NCI-H1092 treated with DMSO at 0.1 percent for 48 hours (cell line): Measurements from ENCODE around the gene AIFM1.

Experiments
- DNase-seq: peaks from one replicate; lab custom pipeline; 2025; lab: John Stamatoyannopoulos, UW

The AIFM1 gene

DNA sequence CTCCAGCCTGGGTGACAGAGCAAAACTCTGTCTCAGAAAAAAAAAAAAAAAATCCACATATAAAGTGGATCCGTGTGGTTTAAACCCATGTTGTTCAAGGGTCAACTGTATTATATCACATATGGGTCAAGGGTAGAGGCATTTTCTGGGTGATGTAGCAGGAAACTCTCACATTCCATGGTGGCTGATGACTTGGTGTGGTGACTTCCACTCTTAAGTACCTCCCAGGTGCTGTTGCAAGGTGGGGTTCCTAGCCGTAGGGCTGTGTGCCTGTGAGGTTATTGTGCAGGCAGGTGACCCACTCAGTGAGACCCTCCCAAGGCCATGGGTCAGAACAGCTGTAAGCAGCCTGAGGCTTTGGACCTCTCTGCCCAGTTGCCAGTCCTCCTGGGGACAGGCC is 72.4 kb downstream of the AIFM1 start:
- no peak for DNase-seq

GRCh38 chrX:130091980-130092522 is 73.6 kb downstream of the AIFM1 start:
- DNase-seq = no peak

DNA sequence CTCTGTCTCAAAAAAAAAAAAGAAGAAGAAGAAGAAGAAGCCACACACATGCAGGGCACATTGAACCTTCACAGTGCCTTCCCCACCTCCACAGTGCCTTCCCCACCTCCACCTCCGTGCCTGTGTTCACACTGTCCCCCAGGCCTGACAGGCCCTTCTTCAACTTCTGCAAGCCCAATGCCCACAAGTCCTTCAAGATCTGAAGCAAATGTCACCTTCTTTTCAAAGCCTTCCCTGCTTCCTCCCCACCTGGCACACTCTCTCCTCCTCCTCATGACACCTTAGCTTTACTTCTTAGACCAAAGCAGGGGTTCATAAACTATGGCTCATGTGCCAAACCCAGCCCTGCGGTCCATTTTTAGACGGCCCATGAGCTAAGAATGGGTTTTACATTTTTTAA is 75.3 kb downstream of the AIFM1 start:
- no peak for DNase-seq

- DNase-seq = no peak
These were observed 79.0 kb downstream of the AIFM1 start for GRCh38 chrX:130086447-130087206.

- no peak for DNase-seq
These were observed 79.8 kb downstream of the AIFM1 start for GRCh38 chrX:130085551-130086446.

DNA sequence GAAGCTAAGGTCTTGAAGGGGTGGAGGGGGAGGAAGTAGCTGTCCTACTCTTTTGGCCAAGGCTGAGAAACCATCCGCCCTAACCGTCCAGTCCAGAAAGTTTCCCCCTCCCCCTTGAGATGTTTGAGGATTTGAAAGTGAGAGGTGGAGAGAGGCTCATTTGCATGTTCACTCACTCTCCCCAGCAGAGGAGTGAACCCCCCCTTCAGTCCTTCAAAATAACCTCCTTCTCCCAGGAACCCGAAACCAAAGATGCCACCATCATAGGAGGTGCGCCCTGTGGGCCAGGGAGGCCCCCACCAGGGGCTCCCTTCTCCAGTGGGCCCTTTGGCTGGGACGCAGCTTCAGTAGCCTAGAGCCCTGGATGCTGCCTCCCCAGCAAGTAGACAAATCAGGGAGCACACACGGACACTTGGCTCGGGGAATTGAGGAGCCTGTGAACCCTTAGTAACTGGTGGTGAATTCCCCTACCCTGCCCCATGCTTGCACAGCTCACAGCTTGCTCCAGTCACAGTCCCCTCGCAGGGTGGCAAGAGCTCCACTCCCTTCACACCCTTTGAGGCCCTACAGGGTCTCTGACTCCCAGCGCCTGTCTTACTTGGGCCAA is 80.9 kb downstream of the AIFM1 start:
- no peak for DNase-seq

- no peak for DNase-seq
These were observed 81.8 kb downstream of the AIFM1 start for GRCh38 chrX:130083656-130084382.

DNA sequence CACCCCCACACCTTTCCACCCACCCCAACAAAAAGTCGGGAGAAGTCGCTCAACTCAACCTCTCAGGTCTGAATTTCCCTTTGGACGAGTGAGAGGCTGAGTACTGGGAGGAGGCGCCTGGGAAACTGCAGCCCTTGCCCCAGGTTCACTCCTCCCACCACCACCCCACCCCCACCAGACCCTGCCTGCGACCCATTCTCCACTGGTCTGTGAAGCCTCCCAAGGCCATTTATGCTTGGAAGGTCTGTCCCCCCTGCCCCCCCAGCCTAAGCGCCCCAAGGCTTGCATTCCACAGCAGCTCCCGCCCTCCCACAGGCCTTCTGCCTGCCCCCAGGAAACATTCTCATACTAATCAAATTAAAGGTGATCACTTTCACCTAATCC is 82.5 kb downstream of the AIFM1 start:
- no peak for DNase-seq

DNA sequence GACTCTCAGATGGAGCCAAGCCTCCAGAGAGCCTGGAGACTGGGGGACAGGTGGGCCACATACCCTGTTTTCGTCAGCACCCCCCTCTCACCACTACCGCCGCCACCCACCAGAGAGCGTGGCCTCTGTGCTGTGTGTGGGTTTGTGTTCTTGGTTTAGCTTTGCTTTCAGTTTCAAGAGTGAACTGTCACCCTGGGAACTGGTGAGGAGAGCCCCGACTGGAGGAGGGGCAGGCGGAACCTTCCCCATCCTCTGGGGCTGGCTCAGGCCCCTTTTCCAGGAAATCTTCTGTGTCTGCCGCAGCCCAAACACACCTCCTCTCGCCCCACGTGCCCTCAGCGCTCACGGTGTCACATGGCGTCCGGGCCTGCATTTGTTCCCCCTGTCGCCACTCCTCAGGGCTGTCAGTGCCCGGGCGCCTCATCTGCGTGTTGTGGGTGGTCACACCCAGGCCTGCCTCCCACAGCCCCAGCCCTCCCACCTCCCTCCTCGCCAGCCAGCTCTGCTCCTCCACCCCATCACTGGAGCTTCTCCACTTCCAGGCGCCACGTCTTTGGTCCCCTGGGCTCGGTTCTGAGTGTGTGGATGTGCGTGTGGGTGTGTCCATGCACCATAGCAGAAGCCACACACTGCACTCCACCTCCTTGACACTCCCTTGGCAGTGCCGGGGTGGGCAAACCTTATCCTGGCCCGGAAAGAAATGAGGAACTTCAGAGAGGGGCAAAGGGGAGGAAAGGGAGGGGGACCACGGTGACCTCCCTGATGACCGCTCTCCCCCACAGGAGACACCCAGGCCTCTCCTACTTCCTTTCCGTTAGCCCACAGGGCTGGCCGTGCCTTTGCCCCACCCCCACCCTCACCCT is 83.2 kb downstream of the AIFM1 start:
- no peak for DNase-seq

DNA sequence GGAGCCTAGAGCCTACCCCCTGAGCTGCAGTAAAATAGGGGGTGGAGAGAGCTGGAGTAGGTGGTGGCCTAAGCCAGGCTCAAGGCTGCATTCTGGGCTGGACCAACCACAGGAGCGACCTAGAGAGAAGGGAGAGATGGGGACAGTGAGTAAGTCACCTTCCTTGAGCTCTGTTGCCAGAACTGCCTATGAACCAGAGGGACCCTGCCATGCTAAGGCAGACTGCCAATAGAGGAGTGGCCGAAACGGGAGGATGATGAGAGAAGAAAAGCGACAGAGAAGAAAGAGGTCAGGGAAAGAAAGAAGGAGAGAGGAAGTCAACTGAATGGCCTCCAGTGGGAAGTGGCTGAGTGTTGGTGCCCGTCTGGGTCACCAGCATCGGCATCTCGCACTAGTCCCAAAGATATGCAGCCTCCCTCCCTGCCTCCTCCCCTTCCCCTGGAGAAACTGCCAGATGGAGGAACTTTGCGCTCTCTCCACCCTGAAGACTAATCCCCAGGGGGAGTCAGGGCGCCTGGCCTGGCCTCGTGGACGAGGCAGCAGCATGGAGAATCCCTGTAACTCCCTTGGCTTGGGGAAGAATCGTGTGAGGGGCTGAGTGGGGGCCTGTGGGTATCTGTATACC is 84.1 kb downstream of the AIFM1 start:
- no peak for DNase-seq

GRCh38 chrX:130080791-130081367 is 84.8 kb downstream of the AIFM1 start:
- no peak for DNase-seq

- peak; percentile 42 for DNase-seq
These were observed 85.7 kb downstream of the AIFM1 start for GRCh38 chrX:130079824-130080406.
